GM19455 (cell line): ENCODE data around the gene KRTAP5-5.
"Not testable (repeated sequence)": the region's sequence is repeated elsewhere in the genome, so short reads cannot be mapped to it uniquely, and the experiment has no call there.

Experiments used
- ATAC-seq: cut with Tn5 transposase; IDR thresholded peaks from one replicate; pipeline ENCODE4 v1.9.1; 2021; ENCODE audit not compliant: unreplicated experiment

The KRTAP5-5 gene

DNA sequence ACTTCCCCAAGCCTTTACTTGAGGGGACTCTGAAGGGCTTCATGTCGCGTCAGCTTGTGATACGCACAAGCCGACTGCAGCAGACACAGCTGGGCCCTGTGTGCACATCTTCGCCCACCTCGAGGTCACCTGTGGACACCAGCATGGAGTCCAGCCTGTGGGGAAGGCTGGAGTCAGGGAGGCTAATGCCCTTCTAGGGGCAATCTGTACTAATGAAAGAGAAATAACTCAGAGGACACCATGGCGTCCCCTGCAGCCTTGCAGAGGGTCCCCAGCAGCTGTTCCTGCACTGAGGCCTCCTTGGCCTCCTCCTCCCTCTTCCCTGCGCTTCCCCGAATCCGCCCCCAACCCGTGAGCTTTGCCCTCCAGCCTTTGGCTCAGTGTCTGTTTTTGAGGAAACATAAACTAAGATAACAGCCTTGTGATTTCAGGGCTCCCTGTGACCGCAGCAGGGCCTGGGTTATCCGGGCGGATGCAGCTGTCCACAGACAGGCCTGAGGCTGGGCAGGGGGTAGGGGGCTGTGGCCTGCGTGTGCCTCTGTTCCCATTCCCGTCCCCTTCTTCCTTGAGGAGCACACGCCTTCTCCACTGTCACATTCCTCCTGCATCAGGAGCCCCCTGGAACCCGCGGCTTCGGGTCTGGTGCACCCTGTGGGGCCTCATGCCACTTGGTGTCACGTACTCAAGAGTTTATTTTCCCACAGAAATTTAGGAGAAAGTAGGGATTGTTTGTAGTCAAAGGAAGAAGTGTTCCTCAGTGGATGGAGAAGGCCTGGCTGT is 25.0 kb downstream of the KRTAP5-5 start:
- ATAC-seq: no peak

- no peak for ATAC-seq
These were observed 25.8 kb downstream of the KRTAP5-5 start for GRCh38 chr11:1655168-1656060.

GRCh38 chr11:1656061-1656441 is 26.5 kb downstream of the KRTAP5-5 start:
- ATAC-seq: no peak

GRCh38 chr11:1656670-1657069 is 27.1 kb downstream of the KRTAP5-5 start:
- no peak for ATAC-seq

- no peak for ATAC-seq
These were observed 29.9 kb downstream of the KRTAP5-5 start for GRCh38 chr11:1659506-1659905.

GRCh38 chr11:1660111-1660867 is 30.7 kb downstream of the KRTAP5-5 start:
- no peak for ATAC-seq

DNA sequence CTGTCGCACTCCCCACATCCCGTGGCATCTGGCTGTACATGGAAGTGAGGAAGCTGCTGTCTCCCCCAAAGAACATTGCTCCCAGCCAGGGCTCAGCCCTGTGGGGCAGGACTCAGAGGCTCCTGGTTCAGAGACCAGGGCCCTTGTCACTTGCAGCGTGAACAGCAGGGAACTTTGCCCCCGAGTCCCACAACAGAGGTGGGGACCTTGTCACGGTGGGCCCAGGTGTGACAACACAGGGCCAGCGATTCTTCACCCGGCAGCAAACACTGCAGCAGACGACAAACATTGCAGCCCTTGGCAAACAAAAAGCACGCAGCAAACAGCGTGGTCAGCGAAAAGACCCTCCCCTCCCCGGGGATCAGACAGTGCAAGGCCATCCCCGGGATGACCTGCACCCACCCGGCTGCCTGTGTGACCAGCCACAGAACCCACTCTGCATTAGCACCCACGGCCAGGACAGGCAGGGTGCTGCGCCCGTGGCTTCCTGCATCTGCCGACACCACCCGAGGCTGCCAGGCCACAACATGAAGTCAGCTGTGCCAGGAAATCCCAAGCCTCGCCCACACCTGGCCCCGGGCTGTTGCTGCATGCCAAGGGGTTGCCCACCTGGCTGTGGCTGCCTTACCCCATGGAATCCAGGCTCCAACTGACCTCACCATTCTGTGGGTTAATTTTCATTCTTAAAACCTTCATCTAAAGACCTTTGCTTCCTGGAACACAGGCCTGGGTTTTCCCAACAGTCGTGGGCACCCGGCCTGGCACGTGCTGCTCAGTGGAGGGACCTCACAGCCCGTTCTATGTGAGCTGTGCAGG is 32.1 kb downstream of the KRTAP5-5 start:
- ATAC-seq: not testable (repeated sequence)

- not testable (repeated sequence) for ATAC-seq
These were observed 33.2 kb downstream of the KRTAP5-5 start for GRCh38 chr11:1662699-1663283.

DNA sequence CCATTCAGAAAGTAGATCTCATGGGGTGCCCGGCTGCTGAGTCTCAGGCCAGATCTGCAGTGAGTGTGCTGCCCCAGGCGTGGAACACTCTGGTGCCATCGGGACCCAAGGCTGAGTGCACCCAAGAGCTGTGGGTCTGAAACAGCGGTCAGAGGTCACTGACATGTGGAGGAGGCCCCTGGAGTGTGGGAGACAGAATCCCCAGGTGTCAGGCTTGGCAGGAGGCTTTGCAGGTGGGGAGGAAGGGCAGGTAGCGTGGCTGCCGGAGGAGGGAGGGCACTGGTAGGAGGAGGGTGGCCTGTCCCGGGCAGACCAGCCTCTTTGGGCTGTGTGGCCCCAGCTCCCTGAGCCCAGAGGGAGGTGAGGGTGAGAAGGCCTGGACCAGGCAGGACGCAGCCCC is 35.7 kb downstream of the KRTAP5-5 start:
- no peak for ATAC-seq

- no peak for ATAC-seq
These were observed 37.7 kb downstream of the KRTAP5-5 start for GRCh38 chr11:1667121-1667850.

DNA sequence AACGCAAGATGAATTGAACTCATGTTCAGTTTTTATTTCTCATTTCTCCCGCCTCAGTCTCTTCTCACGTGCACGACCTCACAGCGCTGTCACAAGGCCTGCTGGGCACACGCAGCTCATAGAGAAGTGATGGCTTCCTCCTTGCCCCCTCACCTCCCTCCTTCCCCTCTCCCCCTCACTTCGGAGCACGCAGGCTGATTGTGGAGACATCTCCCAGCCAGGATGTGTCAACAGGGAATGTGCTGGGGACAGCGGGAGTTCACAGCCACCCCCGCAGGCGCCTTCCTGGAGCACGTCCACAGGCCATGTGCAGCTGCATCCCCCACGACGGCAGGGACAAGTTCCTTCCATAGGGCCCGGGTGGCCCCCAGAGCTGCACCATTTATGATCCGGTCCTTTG is 38.3 kb downstream of the KRTAP5-5 start:
- no peak for ATAC-seq

GRCh38 chr11:1668911-1669473 is 39.4 kb downstream of the KRTAP5-5 start:
- ATAC-seq: no peak

- ATAC-seq: no peak
These were observed 40.1 kb downstream of the KRTAP5-5 start for GRCh38 chr11:1669546-1670218.

- ATAC-seq: not testable (repeated sequence)
These were observed 40.9 kb downstream of the KRTAP5-5 start for GRCh38 chr11:1670457-1670856.

DNA sequence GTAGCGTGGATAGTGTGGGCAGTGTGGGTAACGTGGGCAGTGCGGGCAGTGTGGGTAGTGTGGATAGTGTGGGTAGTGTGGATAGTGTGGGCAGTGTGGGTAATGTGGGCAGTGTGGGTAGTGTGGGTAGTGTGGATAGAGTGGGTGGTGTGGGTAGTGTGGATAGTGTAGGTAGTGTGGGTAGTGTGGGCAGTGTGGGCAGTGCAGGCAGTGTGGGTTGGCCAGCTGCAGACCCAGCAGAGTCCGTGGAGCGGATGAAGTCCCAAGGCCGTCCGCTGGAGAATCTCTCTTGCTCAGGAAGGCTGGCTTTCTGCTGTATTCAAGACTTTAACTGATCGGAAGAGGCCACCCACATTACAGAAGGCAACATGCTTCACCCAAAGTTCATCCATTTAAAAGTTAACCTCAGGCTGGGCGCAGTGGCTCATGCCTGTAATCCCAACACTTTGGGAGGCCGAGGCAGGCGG is 41.4 kb downstream of the KRTAP5-5 start:
- no peak for ATAC-seq

DNA sequence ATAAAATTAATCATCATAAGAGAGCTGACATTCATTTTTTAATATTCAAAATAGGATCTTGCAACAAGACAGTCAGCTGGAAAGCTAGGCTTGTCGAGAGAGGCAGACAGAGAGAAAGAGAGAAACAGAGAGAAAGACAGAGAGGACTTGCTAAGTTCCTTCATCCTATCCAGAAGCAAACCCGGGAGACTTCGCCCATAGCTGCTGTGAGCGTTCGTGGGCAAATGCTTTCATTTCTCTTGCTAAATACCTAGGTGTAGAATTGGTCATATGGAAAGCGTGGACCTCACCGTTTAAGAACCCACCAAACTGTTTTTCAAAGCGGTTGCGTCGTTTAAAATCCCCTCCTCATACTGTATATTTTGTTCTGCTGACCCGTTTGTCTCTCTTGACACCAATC is 42.1 kb downstream of the KRTAP5-5 start:
- no peak for ATAC-seq

DNA sequence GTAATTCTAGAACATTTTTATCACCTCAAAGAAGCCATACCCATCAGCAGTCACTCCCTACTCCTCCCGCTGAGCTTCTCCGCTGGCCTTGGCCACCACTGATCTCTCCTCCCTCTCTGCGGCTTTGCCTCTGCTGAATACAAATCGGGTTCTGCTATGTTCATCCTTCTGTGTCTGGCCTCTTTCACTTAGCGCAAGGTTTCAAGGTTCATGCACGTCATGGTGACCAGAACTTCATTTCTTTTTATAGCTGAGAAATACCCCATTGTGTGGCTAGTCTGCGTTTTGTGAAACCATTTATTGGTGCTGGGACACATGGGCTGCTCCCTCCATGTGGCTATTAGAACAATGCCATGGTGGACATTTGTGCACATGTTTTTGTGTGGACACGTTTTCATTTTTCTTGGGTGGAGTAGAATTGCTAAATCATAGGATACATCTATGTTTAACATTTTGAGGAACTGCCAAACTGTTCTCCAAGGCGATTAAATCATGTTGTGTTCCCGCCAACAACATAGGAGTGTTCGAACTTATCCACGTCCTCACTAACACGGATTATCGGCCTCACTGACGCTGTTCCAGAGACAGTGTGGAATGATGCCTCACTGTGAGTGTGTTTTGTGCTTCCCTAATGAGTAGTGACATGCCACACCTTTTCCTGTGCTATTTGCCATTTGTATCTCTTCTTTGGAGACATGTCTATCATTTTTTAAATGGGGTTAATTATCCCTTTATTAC is 43.2 kb downstream of the KRTAP5-5 start:
- ATAC-seq: no peak
